HUDEP-2 (cell line): ENCODE results near the gene FLAD1.
A peak's percentile ranks its signal among the peaks of the same experiment; 100 is the strongest.
"Not testable (repeated sequence)": the region's sequence is repeated elsewhere in the genome, so short reads cannot be mapped to it uniquely, and the experiment has no call there.

ENCODE experiments used
- DNase-seq, 76 experiments: peaks; one replicate each; lab custom pipeline; 2025; ENCODE audit not compliant: unreplicated experiment in 76 of 76; lab: John Stamatoyannopoulos, UW

Gene FLAD1

GRCh38 chr1:154967331-154967950 is 15.7 kb upstream of the FLAD1 start:
- no peak for DNase-seq

GRCh38 chr1:154968731-154969130 is 14.4 kb upstream of the FLAD1 start:
- no peak for DNase-seq

GRCh38 chr1:154969246-154969645 is 13.9 kb upstream of the FLAD1 start:
- no peak for DNase-seq

GRCh38 chr1:154969860-154970452 is 13.2 kb upstream of the FLAD1 start:
- DNase-seq: no peak

- peak in 72 of 76 experiments; percentile 20 to 91 (median 77) for DNase-seq
These were observed 12.4 kb upstream of the FLAD1 start, which contains the start of gene SHC1 for GRCh38 chr1:154970631-154971340. Gene SHC1 (minus strand): TSS chr1:154970747. CDS start chr1:154970526, 221 bp downstream.

- peak in 2 of 76 experiments; percentile 18 to 35 for DNase-seq
These were observed 11.7 kb upstream of the FLAD1 start for GRCh38 chr1:154971341-154971998.

GRCh38 chr1:154972213-154972516 is 11.0 kb upstream of the FLAD1 start:
- no peak for DNase-seq

GRCh38 chr1:154972517-154973343 is 10.4 kb upstream of the FLAD1 start:
- peak in 1 of 76 experiments; percentile 27 for DNase-seq

GRCh38 chr1:154973344-154974101 is 9.6 kb upstream of the FLAD1 start:
- DNase-seq: peak in 75 of 76 experiments; percentile 77 to 99 (median 97)

GRCh38 chr1:154974102-154974807 is 8.9 kb upstream of the FLAD1 start, which contains the start of gene CKS1B:
Gene CKS1B (plus strand): TSS chr1:154974681. CDS start chr1:154974746, 65 bp downstream.
- peak in 75 of 76 experiments; percentile 86 to 100 (median 97) for DNase-seq

- DNase-seq: peak in 74 of 76 experiments; percentile 39 to 99 (median 90)
These were observed 8.2 kb upstream of the FLAD1 start for GRCh38 chr1:154974808-154975408.

- DNase-seq: peak in 22 of 76 experiments; percentile 10 to 41 (median 26)
These were observed 7.6 kb upstream of the FLAD1 start for GRCh38 chr1:154975409-154976059.

- not testable (repeated sequence) for DNase-seq
These were observed 5.4 kb upstream of the FLAD1 start for GRCh38 chr1:154977762-154978161.

GRCh38 chr1:154978360-154978759 is 4.8 kb upstream of the FLAD1 start:
- no peak for DNase-seq

- peak in 1 of 76 experiments; percentile 41 for DNase-seq
These were observed 803 bp upstream of the FLAD1 start for GRCh38 chr1:154982341-154982740.

GRCh38 chr1:154983776-154984466 is 777 bp downstream of the FLAD1 start:
- no peak for DNase-seq

- DNase-seq: not testable (repeated sequence)
These were observed 3.6 kb downstream of the FLAD1 start for GRCh38 chr1:154986736-154987135.
